ENCODE results near the gene SCAMP2. TPM values are rescaled to one million over a fixed set of nuclear protein-coding genes. Genes with fewer than 3 reads are reported as not detected.
A peak's percentile ranks its signal among the peaks of the same experiment; 100 is the strongest.

Gene SCAMP2
- total RNA-seq, 2 donors from 2014 or later, result 188 to 209 TPM

DNA sequence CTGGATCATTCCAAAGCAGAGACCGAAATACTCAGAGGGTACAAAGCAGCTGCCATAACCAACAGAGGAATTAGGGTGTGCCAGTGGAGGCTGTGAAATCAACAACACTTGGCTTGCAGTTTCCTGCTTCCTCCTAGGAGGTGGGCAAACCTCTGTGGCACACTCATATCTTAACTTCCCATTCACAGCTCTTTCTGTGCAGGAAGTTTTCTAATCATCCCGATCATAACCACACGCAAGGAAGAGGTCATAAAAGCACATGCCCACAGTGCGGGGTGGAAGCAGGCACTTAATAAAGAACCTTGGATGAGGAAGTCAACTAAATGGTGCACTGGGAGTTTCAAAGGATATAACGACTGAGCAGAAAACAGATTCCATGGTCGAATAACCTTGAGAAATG is 5.1 kb downstream of the SCAMP2 start:
- ATAC-seq (peak; percentile 42), DNase-seq (peak; percentile 36 to 74)
- intact Hi-C loops (cut with DNase I, micrococcal nuclease), result no loop called here

DNA sequence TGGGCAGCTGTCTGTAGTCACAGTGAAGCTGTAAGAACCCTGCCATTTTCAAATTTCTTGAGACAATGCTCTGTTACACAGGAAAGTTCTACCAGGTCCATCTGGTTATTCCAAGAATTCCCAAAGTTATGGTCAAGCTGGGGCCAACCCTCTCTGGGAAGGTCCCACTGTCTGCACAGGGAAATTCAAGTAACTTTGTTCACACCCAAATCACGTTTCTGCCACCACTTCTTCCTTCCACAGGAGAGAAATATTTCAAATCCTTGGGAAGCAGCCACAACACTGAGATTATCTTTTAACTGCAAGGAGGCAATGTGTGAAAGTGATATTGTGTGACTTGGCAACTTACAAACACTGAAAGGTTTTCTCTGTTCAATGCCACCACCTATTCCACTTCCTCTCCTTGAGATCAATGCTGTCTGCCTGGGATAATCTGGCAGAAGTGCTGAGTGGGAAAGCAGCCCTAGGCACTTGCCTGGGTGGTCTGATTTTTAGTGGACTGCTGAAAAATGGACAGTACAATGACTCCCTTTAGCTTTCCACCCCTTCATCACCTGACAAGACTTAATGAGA is 5.6 kb downstream of the SCAMP2 start:
- DNase-seq, result no peak
- intact Hi-C loops (cut with DNase I, micrococcal nuclease), result no loop called here
- ATAC-seq, result no peak

DNA sequence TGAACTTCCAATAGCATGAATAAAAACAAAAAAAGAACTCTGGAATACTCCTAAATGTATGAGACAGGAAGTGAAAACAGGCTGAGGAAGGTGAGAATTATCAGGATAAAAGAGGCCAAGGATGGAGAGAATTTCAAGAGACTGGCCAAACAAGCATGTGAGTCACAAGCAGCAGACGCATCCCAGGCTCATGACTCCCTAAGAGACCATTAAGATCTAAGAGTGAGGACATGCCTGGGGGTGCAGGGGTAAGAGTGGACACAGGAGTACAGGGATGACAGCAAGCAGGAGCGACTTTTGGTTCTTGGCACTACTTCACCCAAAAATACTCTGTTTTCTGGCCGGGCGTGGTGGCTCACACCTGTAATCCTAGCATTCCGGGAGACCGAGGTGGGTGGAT is 7.1 kb downstream of the SCAMP2 start:
- DNase-seq (no peak), ATAC-seq (no peak)
- intact Hi-C loops (cut with DNase I, micrococcal nuclease), result no loop called here

GRCh38 chr15:74865316-74865715 is 7.8 kb downstream of the SCAMP2 start:
- intact Hi-C loops (cut with DNase I, micrococcal nuclease), result no loop called here
- DNase-seq (no peak), ATAC-seq (no peak)

- no peak for DNase-seq
- ATAC-seq, result peak; percentile 36
- intact Hi-C loops (cut with DNase I, micrococcal nuclease), result no loop called here
Measured at GRCh38 chr15:74864296-74864695, 8.9 kb downstream of the SCAMP2 start.

GRCh38 chr15:74863239-74864056 is 9.7 kb downstream of the SCAMP2 start:
- intact Hi-C loops (cut with DNase I, micrococcal nuclease), result no loop called here
- DNase-seq (no peak), ATAC-seq (peak; percentile 13)

- ATAC-seq, result no peak
- intact Hi-C loops (cut with DNase I, micrococcal nuclease), result loop anchor here in 1 of 2 donors (5.0 kb wide), 1 partner anchor 39 kb away; no protein-coding TSS in a partner anchor
- no peak for DNase-seq
Measured at GRCh38 chr15:74858369-74858740, 14.8 kb downstream of the SCAMP2 start.

- no peak for ATAC-seq
- intact Hi-C loops (cut with DNase I, micrococcal nuclease), result loop anchor here in 1 of 2 donors (5.0 kb wide), 1 partner anchor 39 kb away; no protein-coding TSS in a partner anchor
- no peak for DNase-seq
Measured at GRCh38 chr15:74857671-74858368, 15.3 kb downstream of the SCAMP2 start.

GRCh38 chr15:74857082-74857655 is 16.0 kb downstream of the SCAMP2 start:
- ATAC-seq (peak; percentile 93), DNase-seq (peak; percentile 69 to 80)
- intact Hi-C loops (cut with DNase I, micrococcal nuclease), result loop anchor here in 1 of 2 donors (5.0 kb wide), 1 partner anchor 40 kb away; no protein-coding TSS in a partner anchor

- ATAC-seq, result no peak
- intact Hi-C loops (cut with DNase I, micrococcal nuclease), result loop anchor here in 1 of 2 donors (5.0 kb wide), 1 partner anchor 41 kb away; no protein-coding TSS in a partner anchor
Measured at GRCh38 chr15:74856537-74856936, 16.6 kb downstream of the SCAMP2 start.

GRCh38 chr15:74855857-74856256 is 17.3 kb downstream of the SCAMP2 start:
- ATAC-seq, result no peak
- intact Hi-C loops (cut with DNase I, micrococcal nuclease), result loop anchor here in 1 of 2 donors (5.0 kb wide), 1 partner anchor 41 kb away; no protein-coding TSS in a partner anchor
- DNase-seq, result no peak

More at GRCh38 chr15:74856537-74856936, 16.6 kb downstream of the SCAMP2 start:
- no peak for DNase-seq

GRCh38 chr15:74854453-74855022 is 18.6 kb downstream of the SCAMP2 start:
- DNase-seq, result no peak
- intact Hi-C loops (cut with DNase I, micrococcal nuclease), result loop anchor here in 1 of 2 donors (5.0 kb wide), 1 partner anchor 43 kb away; no protein-coding TSS in a partner anchor
- no peak for ATAC-seq

GRCh38 chr15:74851960-74852359 is 21.2 kb downstream of the SCAMP2 start:
- ATAC-seq, result no peak
- DNase-seq, result no peak
- intact Hi-C loops (cut with DNase I, micrococcal nuclease), result no loop called here

- intact Hi-C loops (cut with DNase I, micrococcal nuclease), result no loop called here
- ATAC-seq, result peak; percentile 74
Measured at GRCh38 chr15:74850393-74850792, 22.8 kb downstream of the SCAMP2 start.

DNA sequence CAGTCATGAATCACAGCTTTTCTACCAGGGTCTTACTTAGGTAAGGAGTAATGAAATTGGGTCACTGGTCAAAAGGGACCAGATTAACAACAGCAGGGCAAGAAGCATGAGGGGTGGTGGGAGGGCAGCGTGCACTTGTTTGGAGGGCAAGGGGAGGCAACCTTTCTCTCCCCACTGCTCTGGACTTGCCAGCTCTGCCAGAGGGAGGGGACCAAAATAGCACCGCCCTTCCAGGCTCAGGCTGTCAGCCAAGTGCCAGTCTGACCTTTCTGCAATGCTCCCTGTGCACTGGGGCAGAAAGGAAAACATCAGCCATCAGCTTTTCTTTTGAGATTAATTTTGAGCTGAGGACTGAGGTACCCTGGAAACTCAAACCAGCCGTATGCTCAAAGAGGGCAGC is 25.7 kb downstream of the SCAMP2 start:
- no peak for DNase-seq
- intact Hi-C loops (cut with DNase I, micrococcal nuclease), result no loop called here
- no peak for ATAC-seq

More at GRCh38 chr15:74850393-74850792, 22.8 kb downstream of the SCAMP2 start:
- no peak for DNase-seq

DNA sequence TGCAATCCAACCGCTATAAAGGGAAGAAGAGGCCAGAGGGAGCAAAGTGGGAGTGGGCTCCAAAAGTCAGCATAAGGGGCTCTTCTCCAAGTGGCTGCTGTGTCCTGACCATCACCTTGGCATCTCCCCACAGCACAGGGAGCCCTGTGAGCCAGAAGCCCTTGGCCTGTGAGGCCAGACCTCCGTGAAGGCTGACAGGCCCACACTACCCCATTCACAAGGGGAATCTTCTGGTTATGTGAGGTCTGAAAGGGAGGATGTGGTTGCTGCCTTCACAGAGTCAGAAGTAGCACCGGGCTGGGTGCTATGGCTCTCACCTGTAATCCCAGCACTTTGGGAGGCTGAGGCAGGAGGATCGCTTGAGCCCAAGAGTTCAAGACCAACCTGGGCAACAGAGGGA is 27.6 kb downstream of the SCAMP2 start:
- DNase-seq, result no peak
- ATAC-seq, result no peak
- intact Hi-C loops (cut with DNase I, micrococcal nuclease), result no loop called here

DNA sequence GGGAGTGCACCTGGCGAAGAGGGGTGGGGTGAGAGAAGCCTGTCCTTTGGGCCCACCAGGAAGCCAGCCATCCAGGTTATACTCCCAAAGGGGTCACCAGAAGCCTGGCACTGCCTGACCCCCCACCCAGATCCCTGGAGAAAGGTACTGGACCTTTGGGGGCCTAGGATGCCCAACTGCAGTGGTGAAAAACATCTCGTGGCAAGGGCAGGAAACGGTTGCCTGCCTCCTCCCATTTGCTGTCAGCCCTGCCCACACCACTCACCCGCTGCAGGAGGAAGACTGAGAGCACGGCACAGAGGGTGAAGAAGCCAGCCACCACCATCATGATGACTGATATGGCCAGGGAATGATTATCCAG is 28.0 kb downstream of the SCAMP2 start:
- intact Hi-C loops (cut with DNase I, micrococcal nuclease), result no loop called here
- DNase-seq (no peak), ATAC-seq (no peak)

- DNase-seq, result no peak
- ATAC-seq, result no peak
- intact Hi-C loops (cut with DNase I, micrococcal nuclease), result no loop called here
Measured at GRCh38 chr15:74844319-74845207, 28.6 kb downstream of the SCAMP2 start.
